Mononuclear cell (primary cell): ENCODE results near the gene TRMT1. TPM values are rescaled to one million over a fixed set of nuclear protein-coding genes. Genes with fewer than 3 reads are reported as not detected.

Experiments used
- H3K27me3 ChIP-seq: 2 replicates; pipeline ENCODE4 v1.6.0; 2011; ENCODE audit warnings: low read length, control low read depth; ENCODE audit not compliant: insufficient read depth
- H3K4me1 ChIP-seq: 2 replicates; pipeline ENCODE4 v1.5.1; 2011; ENCODE audit warnings: mild to moderate bottlenecking, low read length, control low read depth; ENCODE audit not compliant: insufficient read depth
- H3K4me3 ChIP-seq: 2 replicates; pipeline ENCODE4 v1.5.1; 2011; ENCODE audit warnings: mild to moderate bottlenecking, low read length, moderate library complexity
- H3K9me3 ChIP-seq: 2 replicates; pipeline ENCODE4 v1.5.1; 2011; ENCODE audit warnings: low read depth, mild to moderate bottlenecking, control low read depth, low read length
- total RNA-seq: library from RNA; depleted of rRNA; stranded (reverse); fragments of >200 nt; gene quantifications from one replicate; pipeline ENCODE4 v1.2.3, GENCODE V29; 2012

The TRMT1 gene
- total RNA-seq, 1 donor: 30.7 TPM

- Histone ChIP-seq H3K9me3 (no peaks in the 10 kb centered on the region), H3K4me1 (peaks cover 19% of the 10 kb centered on the region), H3K27me3 (no peaks in the 10 kb centered on the region), H3K4me3 (no peak overlapping the region)
Measured at GRCh38 chr19:13056052-13056660, 60.4 kb downstream of the TRMT1 start.

- Histone ChIP-seq H3K4me1 (peaks cover 14% of the 10 kb centered on the region), H3K27me3 (no peaks in the 10 kb centered on the region), H3K9me3 (no peaks in the 10 kb centered on the region), H3K4me3 (no peak overlapping the region)
Measured at GRCh38 chr19:13055213-13056051, 61.1 kb downstream of the TRMT1 start.

Other genes with a start within 250 kb of the TRMT1 start
- 17.2 TPM for gene DNASE2, start 235.3 kb downstream of the TRMT1 start, total RNA-seq
- not detected for gene KLF1, start 229.5 kb downstream of the TRMT1 start, total RNA-seq
- gene GCDH, start 225.6 kb downstream of the TRMT1 start, total RNA-seq: 12.9 TPM
- gene SYCE2, start 197.4 kb downstream of the TRMT1 start, total RNA-seq: 0.84 TPM
- 12.2 TPM for gene FARSA, start 183.0 kb downstream of the TRMT1 start, total RNA-seq
- gene CALR, start 178.1 kb downstream of the TRMT1 start, total RNA-seq: 434 TPM
- 48.8 TPM for gene RAD23A, start 170.9 kb downstream of the TRMT1 start, total RNA-seq
- 5.2 TPM for gene GADD45GIP1, start 159.5 kb downstream of the TRMT1 start, total RNA-seq
- not detected for gene DAND5, start 147.2 kb downstream of the TRMT1 start, total RNA-seq
- 1.9 TPM for gene NFIX, start 121.3 kb downstream of the TRMT1 start, total RNA-seq
- 20.5 TPM for gene LYL1, start 13.9 kb downstream of the TRMT1 start, total RNA-seq
- gene NACC1, start 1.5 kb upstream of the TRMT1 start, total RNA-seq: 16.0 TPM
- 71.7 TPM for gene STX10, start 33.6 kb upstream of the TRMT1 start, total RNA-seq
- gene IER2, start 33.7 kb upstream of the TRMT1 start, total RNA-seq: 222 TPM